C4-2B (cell line): ENCODE results near the gene PROK1.

ENCODE experiments used
- CTCF ChIP-seq: fragments of 450-650 bp; conservative IDR thresholded peaks from 2 replicates; pipeline ENCODE4 v1.5.1; 2017; ENCODE audit warnings: mild to moderate bottlenecking
- ZFX ChIP-seq: fragments of 450-650 bp; IDR thresholded peaks from 2 replicates; pipeline ENCODE4 v1.6.1; 2017

GRCh38 chr1:110480356-110481096 lies 29.6 kb downstream of the PROK1 start:
- TF ChIP-seq CTCF, result no peak
- TF ChIP-seq ZFX, result no peak
